GM12892 (cell line): Measurements from ENCODE around the gene TBC1D4.
A peak's percentile ranks its signal among the peaks of the same experiment; 100 is the strongest.
"Not testable (repeated sequence)": the region's sequence is repeated elsewhere in the genome, so short reads cannot be mapped to it uniquely, and the experiment has no call there.

Experiments
- DNase-seq: peaks from one replicate; pipeline ENCODE4 v3.0.0; 2011; ENCODE audit not compliant: insufficient read length
- FAIRE-seq: peaks from 2 replicates; lab custom pipeline; 2011; peaks lifted over from hg19 to GRCh38; lab: Jason Lieb, UNC
- POLR2A ChIP-seq: IDR thresholded peaks from 2 replicates; pipeline ENCODE4 v1.6.1; 2011; ENCODE audit warnings: low read depth, low read length, control low read depth
- POLR2AphosphoS5 ChIP-seq: IDR thresholded peaks from 2 replicates; pipeline ENCODE4 v1.6.1; 2011; ENCODE audit warnings: low read depth, low read length, control low read depth
- TAF1 ChIP-seq: IDR thresholded peaks from 2 replicates; pipeline ENCODE4 v1.6.1; 2011; ENCODE audit warnings: low read depth, mild to moderate bottlenecking, control low read depth, low read length, borderline replicate concordance

Gene TBC1D4

DNA sequence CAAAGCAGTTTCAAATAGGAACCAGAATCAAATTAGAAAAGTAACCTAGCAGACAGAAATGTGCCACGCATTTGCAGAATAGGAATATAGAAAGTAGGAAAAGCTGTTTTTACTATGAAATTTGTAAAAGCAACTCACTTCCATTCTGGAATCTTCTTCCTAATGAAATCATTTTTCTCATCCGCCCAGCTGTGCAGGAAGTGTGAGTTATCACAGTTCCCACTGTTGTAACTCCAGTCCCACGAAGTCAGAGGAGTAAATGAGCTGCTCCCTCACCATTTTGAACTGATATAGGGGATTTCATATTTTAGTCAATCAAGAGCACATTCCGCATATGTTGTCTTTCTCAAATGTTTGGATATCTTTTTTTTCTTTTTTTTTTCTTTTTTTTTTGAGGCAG lies 230.8 kb downstream of the TBC1D4 start:
- FAIRE-seq (no peak), DNase-seq (no peak)
- no peak for TF ChIP-seq POLR2A
- TF ChIP-seq POLR2AphosphoS5, result no peak
- no peak for TF ChIP-seq TAF1

DNA sequence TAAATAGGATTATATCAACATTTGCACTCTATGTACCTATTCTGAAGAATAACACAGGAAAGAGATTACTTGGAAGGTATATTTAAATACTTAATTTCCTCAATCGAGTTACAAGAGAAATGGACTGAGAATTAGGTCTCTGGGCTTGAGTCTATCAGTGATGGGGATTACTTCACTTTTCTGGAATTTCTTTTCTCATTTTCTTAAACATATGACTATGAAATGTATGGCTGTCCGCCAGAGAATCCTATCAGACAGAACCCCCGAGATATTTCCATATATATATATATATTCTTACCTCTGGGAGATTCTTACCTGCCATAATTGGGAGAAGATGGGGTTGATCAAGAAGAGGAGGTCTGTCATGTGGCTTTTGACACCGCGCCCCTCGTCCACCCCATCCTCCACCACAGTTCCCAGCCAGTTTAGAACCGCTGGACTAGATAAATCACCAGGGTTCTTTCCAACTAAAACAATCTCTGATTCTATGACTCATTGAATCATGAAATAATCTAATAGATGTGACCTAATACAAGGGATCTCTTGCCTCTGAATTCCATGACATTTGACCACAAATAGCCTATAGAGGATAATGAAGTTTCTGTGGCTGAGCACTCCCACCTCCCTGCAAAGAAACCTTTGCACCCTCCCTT lies 231.3 kb downstream of the TBC1D4 start:
- DNase-seq, result no peak
- TF ChIP-seq POLR2AphosphoS5 (no peak), POLR2A (no peak), TAF1 (no peak)
- no peak for FAIRE-seq

DNA sequence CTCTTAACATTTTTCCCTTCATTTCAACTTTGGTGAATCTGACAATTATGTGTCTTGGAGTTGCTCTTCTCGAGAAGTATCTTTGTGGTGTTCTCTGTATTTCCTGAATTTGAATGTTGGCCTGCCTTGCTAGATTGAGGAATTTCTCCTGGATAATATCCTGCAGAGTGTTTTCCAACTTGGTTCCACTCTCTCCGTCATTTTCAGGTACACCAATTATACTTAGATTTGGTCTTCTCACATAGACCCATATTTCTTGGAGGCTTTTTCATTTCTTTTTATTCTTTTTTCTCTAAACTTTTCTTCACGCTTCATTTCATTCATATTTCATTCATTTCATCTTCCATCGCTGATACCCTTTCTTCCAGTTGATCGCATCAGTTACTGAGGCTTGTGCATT lies 236.4 kb downstream of the TBC1D4 start:
- FAIRE-seq, DNase-seq: not testable (repeated sequence)

DNA sequence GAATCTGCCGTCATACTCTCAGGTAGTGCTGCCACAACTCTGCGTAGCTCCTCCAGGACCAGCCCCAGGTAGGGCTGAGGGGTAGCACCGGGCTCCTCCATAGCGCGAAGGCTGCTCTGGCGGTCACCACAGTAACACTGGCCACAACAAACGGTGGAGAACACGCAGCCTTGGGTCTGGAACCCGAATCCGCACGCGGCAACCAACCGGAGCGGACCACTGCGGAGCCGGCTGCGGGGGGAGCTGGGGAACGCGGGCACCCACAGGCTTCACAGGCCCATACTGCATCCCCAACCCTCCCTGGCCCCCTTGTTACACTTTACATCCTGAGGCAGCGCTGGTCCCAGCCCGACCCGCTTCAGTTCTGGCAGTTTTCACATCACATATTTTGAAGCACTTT lies 241.7 kb downstream of the TBC1D4 start:
- not testable (repeated sequence) for DNase-seq, FAIRE-seq

DNA sequence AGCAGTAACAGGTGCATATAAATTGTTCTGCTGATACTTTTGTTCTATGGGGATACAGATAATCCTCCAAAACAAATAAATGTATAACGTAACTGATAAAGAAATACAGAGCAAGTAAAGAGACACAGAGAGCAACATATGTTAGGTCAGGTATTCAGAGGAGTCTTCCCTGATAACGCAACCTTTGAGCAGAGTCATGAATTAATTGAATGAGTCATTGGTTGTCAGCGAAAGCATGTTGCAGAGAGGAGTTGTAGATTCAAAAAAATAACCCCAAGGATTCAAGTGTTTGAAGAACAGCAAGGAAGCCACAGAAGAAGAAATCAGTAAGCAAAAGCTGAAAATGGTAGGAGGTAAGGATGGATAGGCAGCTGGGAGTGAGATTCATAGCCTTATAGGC lies 245.2 kb downstream of the TBC1D4 start:
- DNase-seq, result no peak
- FAIRE-seq, result peak; percentile 60
- TF ChIP-seq POLR2A (no peak), TAF1 (no peak)
